Posterior vena cava (tissue), 2 donors: Measurements from ENCODE around the gene PLEKHA6. TPM values are rescaled to one million over a fixed set of nuclear protein-coding genes. Genes with fewer than 3 reads are reported as not detected.

Experiments
- DNase-seq: peaks from one replicate; pipeline ENCODE4 v3.0.0-alpha.2; 2020; ENCODE audit warnings: low spot score
- intact Hi-C, 2 donors: fragments of 100-400 bp; cut with DNase I; formaldehyde crosslinking; loops; one replicate each; pipeline versions ENCODE4 v1.14.1 to v1.14.2; 2022 to 2023
- total RNA-seq, 2 donors: library from RNA; stranded (reverse); fragmentation: NEBNext Ultra II Directional; extraction: Animal tissue kit (Norgen Biotek cat#: 25700); gene quantifications; one replicate each; pipeline ENCODE4 v1.2.1, GENCODE V29; 2021
- donor health status: DM: yes; HTN: yes; CAD: no.
- donor health status: DM: yes; HTN: yes; CAD: no.

Gene PLEKHA6
- total RNA-seq, 2 donors from 2014 or later, result 13.3 to 23.5 TPM

- no peak for DNase-seq
- intact Hi-C loops, result no loop called here
Observed at GRCh38 chr1:204192589-204193352, 167.0 kb downstream of the PLEKHA6 start.

- no peak for DNase-seq
Observed at GRCh38 chr1:204192046-204192445, 167.7 kb downstream of the PLEKHA6 start.

GRCh38 chr1:204191456-204191855 is 168.3 kb downstream of the PLEKHA6 start:
- DNase-seq, result no peak
- intact Hi-C loops, result no loop called here

More at GRCh38 chr1:204192046-204192445, 167.7 kb downstream of the PLEKHA6 start:
- intact Hi-C loops, result no loop called here

- intact Hi-C loops, result no loop called here
- no peak for DNase-seq
Observed at GRCh38 chr1:204190212-204191211, 169.2 kb downstream of the PLEKHA6 start.

- no peak for DNase-seq
- intact Hi-C loops, result no loop called here
Observed at GRCh38 chr1:204188959-204189639, 170.6 kb downstream of the PLEKHA6 start.

- no peak for DNase-seq
- intact Hi-C loops, result no loop called here
Observed at GRCh38 chr1:204186597-204186996, 173.1 kb downstream of the PLEKHA6 start.

- intact Hi-C loops, result no loop called here
Observed at GRCh38 chr1:204181116-204181515, 178.6 kb downstream of the PLEKHA6 start.

GRCh38 chr1:204180133-204180532 is 179.6 kb downstream of the PLEKHA6 start:
- intact Hi-C loops, result no loop called here
- DNase-seq, result peak; percentile 14

More at GRCh38 chr1:204181116-204181515, 178.6 kb downstream of the PLEKHA6 start:
- peak; percentile 5 for DNase-seq

GRCh38 chr1:204178487-204179281 is 181.0 kb downstream of the PLEKHA6 start:
- intact Hi-C loops, result no loop called here
- peak; percentile 43 for DNase-seq

- peak; percentile 13 for DNase-seq
Observed at GRCh38 chr1:204177133-204177532, 182.6 kb downstream of the PLEKHA6 start.

GRCh38 chr1:204176049-204176448 is 183.7 kb downstream of the PLEKHA6 start:
- DNase-seq, result peak; percentile 31
- intact Hi-C loops, result no loop called here

More at GRCh38 chr1:204177133-204177532, 182.6 kb downstream of the PLEKHA6 start:
- intact Hi-C loops, result no loop called here

- DNase-seq, result no peak
- intact Hi-C loops, result no loop called here
Observed at GRCh38 chr1:204174958-204175357, 184.8 kb downstream of the PLEKHA6 start.

GRCh38 chr1:204172404-204173029 is 187.2 kb downstream of the PLEKHA6 start:
- peak; percentile 0 for DNase-seq
- intact Hi-C loops, result no loop called here

GRCh38 chr1:204171751-204172178 is 188.0 kb downstream of the PLEKHA6 start:
- intact Hi-C loops, result no loop called here
- no peak for DNase-seq

- intact Hi-C loops, result no loop called here
- peak; percentile 0 for DNase-seq
Observed at GRCh38 chr1:204170494-204171155, 189.1 kb downstream of the PLEKHA6 start.

- intact Hi-C loops, result loop anchor here in 1 of 2 donors (5.0 kb wide), 1 partner anchor 32 kb away; no protein-coding TSS in a partner anchor
- no peak for DNase-seq
Observed at GRCh38 chr1:204169858-204170257, 189.9 kb downstream of the PLEKHA6 start.
